ENCODE results near the gene SERPINA1.

Gene SERPINA1

GRCh38 chr14:94398182-94398479 is 9.7 kb upstream of the SERPINA1 start:
- H3K4me3 ChIP-seq (ENCODE audit: low read length): no peak overlapping the region
- TF ChIP-seq CTCF (conservative IDR thresholded peaks at IDR 0.05; ENCODE audit: low read depth, low read length): no peak
- DNase-seq (ENCODE audit: low read depth): no peak

DNA sequence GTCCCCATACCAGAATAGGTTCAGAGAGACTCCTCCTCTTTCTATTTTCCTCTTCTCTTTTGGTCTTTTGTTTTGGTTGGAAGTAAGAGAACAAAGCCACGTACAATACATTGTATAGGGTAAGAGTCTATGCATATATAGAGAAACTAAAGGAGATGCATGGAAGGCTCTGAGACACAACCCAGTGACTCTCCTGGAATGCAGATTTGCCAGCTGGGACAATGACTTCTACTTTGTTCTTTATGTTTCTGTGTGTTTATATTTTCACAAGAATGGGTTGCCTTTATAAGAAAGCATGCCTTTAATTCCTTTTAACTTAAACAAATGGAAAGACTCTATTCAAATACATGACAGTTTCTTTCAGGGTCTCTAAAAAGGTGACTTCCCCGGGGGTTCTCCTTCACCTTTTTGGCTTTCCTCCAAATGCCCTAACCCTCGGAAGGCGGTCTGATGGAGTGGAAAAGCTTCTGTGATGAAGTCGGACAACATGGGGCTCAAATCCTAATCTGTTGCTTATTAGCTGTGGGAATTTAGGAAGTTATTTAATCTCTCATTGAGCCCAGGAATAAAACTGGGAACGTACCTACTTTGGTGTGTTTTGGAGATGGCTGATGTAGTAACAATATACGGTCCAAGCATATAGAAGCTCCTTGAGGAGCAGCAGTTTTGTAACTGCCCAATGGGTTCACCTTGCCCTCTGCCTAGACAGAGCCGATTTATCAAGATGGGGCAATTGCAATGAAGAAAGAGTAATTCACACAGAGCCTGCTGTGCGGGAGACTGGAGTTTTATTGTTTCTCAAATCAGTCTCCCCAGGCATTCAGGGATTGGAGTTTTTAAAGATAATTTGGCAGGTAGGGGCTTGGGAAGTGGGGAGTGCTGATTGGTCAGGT is 9.1 kb upstream of the SERPINA1 start:
- DNase-seq (ENCODE audit: low read depth): no peak
- no peak overlapping the region for H3K4me3 ChIP-seq (ENCODE audit: low read length)
- TF ChIP-seq CTCF (conservative IDR thresholded peaks at IDR 0.05; ENCODE audit: low read depth, low read length): no peak

DNA sequence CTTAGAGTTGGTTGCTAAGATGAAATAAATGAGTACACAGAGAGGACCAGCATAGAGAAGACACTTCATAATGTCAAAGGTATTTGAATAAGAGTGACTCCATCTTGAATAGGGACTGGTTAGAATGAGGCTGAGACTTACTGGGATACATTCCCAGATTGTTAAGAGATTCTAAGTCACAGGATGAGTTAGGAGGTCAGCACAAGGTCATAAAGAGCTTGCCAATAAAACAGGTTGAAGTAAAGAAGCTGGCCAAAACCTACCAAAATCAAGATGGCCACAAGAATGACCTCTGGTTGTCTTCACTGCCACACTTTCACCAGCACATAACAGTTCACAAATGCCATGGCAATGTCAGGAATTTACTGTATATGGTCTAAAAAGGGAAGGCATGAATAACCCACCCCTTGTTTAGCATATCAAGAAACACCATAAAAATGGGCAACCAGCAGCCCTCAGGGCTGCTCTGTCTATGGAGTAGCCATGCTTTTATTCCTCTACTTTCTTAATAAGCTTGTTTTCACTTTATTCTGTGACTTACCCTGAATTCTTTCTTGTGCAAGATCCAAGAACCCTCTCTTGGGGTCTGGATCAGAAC is 8.3 kb upstream of the SERPINA1 start:
- TF ChIP-seq CTCF (conservative IDR thresholded peaks at IDR 0.05; ENCODE audit: low read depth, low read length): no peak
- no peak overlapping the region for H3K4me3 ChIP-seq (ENCODE audit: low read length)
- DNase-seq (ENCODE audit: low read depth): no peak

- no peak for DNase-seq (ENCODE audit: low read depth)
- H3K4me3 ChIP-seq (ENCODE audit: low read length): no peak overlapping the region
- TF ChIP-seq CTCF (conservative IDR thresholded peaks at IDR 0.05; ENCODE audit: low read depth, low read length): no peak
Observed at GRCh38 chr14:94395888-94396574, 7.6 kb upstream of the SERPINA1 start.

GRCh38 chr14:94395282-94395887 is 7.0 kb upstream of the SERPINA1 start:
- DNase-seq (ENCODE audit: low read depth): no peak
- no peak overlapping the region for H3K4me3 ChIP-seq (ENCODE audit: low read length)
- no peak for TF ChIP-seq CTCF (conservative IDR thresholded peaks at IDR 0.05; ENCODE audit: low read depth, low read length)

DNA sequence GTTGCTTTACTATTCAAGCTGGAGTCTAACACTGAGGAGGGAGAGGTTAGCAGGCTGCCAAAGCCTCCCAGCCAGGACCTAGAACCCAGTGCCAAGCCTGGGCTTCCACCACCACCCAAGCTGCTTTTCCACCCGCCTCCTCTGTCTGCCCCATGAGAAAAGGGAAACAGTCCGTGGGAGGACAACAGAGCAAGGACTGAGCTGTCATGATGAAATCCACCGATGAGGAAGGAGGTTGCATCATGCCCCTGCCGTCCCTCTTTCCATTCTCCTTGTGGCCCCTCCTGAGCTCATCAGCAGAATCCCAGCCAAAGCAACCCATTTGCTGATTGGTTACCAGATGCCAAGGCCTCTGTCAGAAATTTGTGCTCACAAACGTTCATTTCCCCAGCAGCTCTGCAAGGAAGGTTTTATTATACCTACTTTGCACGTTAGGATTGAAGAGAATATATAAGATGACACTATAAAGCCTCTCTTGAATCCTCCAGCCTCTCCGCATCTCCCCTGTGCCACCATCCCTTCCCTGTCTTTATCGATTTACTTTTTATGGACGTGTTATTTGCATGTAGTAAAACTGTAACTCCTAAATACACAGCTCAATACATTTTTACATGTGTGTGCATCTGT is 6.3 kb upstream of the SERPINA1 start:
- DNase-seq (ENCODE audit: low read depth): no peak
- no peak overlapping the region for H3K4me3 ChIP-seq (ENCODE audit: low read length)
- TF ChIP-seq CTCF (conservative IDR thresholded peaks at IDR 0.05; ENCODE audit: low read depth, low read length): no peak
